ENCODE data around the gene CALCR.

The CALCR gene

DNA sequence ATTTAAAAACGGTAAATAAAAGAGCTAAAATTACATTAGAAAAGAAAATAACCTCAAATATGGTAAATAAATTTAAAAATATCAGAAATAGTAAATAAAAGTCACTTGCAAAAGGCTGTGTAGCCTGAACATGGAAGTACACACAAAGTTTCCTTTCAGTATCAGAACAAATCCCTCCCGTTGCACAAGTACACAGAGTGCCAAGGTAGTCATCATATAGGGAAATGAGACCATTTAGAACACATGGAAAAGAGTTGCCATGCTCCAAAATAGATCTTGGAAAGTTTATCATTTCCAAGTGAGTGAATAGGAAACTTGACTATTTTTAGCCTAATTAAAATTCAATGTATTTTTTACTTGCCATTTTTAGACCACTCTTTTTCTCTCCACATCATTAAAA, 11.6 kb downstream of the CALCR start:
- Mint-ChIP-seq H3K36me3 (ENCODE audit: low read depth) (no peaks in the 10 kb centered on the region), H3K9me3 (no peaks in the 10 kb centered on the region), H3K4me3 (no peak overlapping the region), H3K27ac (no peak overlapping the region), H3K4me1 (peaks cover 15% of the 10 kb centered on the region), H3K27me3 (ENCODE audit: low read depth, poor library complexity) (peaks cover 3% of the 10 kb centered on the region)
- DNase-seq = no peak
- no peak for TF ChIP-seq CTCF (IDR thresholded peaks at IDR 0.05)

- Mint-ChIP-seq H3K27me3 (ENCODE audit: low read depth, poor library complexity) (peaks cover 3% of the 10 kb centered on the region), H3K9me3 (no peaks in the 10 kb centered on the region), H3K27ac (no peak overlapping the region), H3K4me1 (peaks cover 15% of the 10 kb centered on the region), H3K4me3 (no peak overlapping the region), H3K36me3 (ENCODE audit: low read depth) (no peaks in the 10 kb centered on the region)
- no peak for TF ChIP-seq CTCF (IDR thresholded peaks at IDR 0.05)
- DNase-seq = no peak
Observed at GRCh38 chr7:93562106-93562505, 12.4 kb downstream of the CALCR start.

DNA sequence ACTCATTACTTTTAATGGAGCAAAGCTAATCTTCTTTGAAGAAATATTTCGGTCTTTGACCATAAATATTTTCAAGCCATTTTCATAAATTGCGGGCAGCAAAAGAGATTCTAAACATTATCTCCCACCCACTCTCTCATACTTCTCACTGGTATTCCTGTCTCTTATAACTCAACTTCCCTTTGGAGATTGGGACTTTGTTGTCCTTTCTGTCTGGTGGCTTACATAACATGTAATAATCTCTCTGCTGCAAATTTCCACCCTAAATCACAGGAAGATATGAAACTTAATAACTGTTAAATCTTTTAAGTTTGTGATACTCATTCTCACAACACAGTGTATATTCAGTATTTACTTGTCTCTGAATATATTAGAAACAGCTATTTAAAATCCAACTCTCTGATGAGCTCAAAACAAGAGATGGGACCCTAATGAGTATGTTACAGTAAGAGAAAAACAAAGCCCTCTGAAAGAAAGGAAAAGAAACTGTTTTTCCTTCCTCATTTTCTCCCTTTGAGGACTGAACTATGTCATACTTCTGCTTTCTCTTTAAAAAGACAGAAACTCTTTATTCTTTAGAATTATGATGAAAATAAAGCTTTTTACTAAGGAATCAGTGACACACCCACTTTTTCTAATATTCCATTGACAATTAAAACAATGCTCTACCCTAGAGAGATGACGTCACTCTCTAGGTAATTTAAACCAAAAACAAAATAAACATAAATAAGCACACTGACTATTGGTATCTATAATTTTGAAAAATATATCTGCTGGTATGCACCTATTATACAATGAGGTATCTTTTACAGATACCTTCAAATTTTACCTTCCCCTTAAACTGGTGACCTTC, 14.7 kb downstream of the CALCR start:
- DNase-seq = no peak
- Mint-ChIP-seq H3K36me3 (ENCODE audit: low read depth) (no peaks in the 10 kb centered on the region), H3K27ac (no peak overlapping the region), H3K27me3 (ENCODE audit: low read depth, poor library complexity) (peaks cover 7% of the 10 kb centered on the region), H3K4me1 (peaks cover 15% of the 10 kb centered on the region), H3K4me3 (no peak overlapping the region), H3K9me3 (no peaks in the 10 kb centered on the region)
- no peak for TF ChIP-seq CTCF (IDR thresholded peaks at IDR 0.05)

- Mint-ChIP-seq H3K36me3 (ENCODE audit: low read depth) (no peaks in the 10 kb centered on the region), H3K9me3 (no peaks in the 10 kb centered on the region), H3K27me3 (ENCODE audit: low read depth, poor library complexity) (peaks cover 8% of the 10 kb centered on the region), H3K4me1 (peaks cover 15% of the 10 kb centered on the region), H3K4me3 (no peak overlapping the region), H3K27ac (no peak overlapping the region)
- DNase-seq = no peak
- TF ChIP-seq CTCF (IDR thresholded peaks at IDR 0.05) = no peak
Observed at GRCh38 chr7:93558705-93559614, 15.6 kb downstream of the CALCR start.

DNA sequence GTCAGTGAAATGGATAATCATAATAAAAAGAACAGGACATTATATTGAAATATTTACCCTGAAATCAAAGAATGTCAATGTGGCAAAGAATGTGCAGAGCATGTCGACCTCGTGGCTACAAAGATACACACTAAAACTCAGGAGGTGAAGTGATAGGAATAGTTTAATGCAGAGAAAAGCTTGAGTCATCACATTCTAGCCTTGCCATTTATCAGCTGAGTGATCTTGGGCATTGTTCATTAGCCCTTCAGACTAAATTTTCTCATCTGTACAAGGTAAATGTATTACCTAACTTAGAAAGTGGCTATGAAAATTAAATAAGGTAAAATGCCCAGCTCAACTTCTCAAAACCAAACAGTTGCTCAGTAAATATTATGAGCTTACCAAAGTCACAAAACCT, 22.6 kb downstream of the CALCR start:
- TF ChIP-seq CTCF (IDR thresholded peaks at IDR 0.05) = no peak
- peaks cover 11% of the 10 kb centered on the region for H3K27me3 Mint-ChIP-seq (ENCODE audit: low read depth, poor library complexity)
- H3K36me3 Mint-ChIP-seq (ENCODE audit: low read depth) = no peaks in the 10 kb centered on the region
- H3K27ac Mint-ChIP-seq = no peak overlapping the region
- no peaks in the 10 kb centered on the region for H3K4me1 Mint-ChIP-seq
- no peaks in the 10 kb centered on the region for H3K9me3 Mint-ChIP-seq
- no peak for DNase-seq
- no peak overlapping the region for H3K4me3 Mint-ChIP-seq

Measured in nephron progenitor cell (in vitro differentiated cells).